ENCODE measurements around the gene RGS7BP.

The RGS7BP gene

GRCh38 chr5:64628901-64629300 is 123.1 kb downstream of the RGS7BP start:
- DNase-seq (ENCODE audit: insufficient read length, low spot score), result no peak
- FAIRE-seq, result no peak

GRCh38 chr5:64629841-64630240 is 124.0 kb downstream of the RGS7BP start:
- no peak for FAIRE-seq

GRCh38 chr5:64632251-64632650 is 126.4 kb downstream of the RGS7BP start:
- DNase-seq (ENCODE audit: insufficient read length, low spot score) (no peak), FAIRE-seq (no peak)

More at GRCh38 chr5:64629841-64630240, 124.0 kb downstream of the RGS7BP start:
- no peak for DNase-seq (ENCODE audit: insufficient read length, low spot score)

- FAIRE-seq (no peak), DNase-seq (ENCODE audit: insufficient read length, low spot score) (no peak)
These were observed 129.3 kb downstream of the RGS7BP start for GRCh38 chr5:64634997-64635686.

GRCh38 chr5:64637144-64637543 is 131.3 kb downstream of the RGS7BP start:
- FAIRE-seq (no peak), DNase-seq (ENCODE audit: insufficient read length, low spot score) (no peak)

- peak; percentile 7 for DNase-seq (ENCODE audit: insufficient read length, low spot score)
- no peak for FAIRE-seq
These were observed 132.1 kb downstream of the RGS7BP start for GRCh38 chr5:64637837-64638443.

GRCh38 chr5:64644831-64645230 is 139.0 kb downstream of the RGS7BP start:
- DNase-seq (ENCODE audit: insufficient read length, low spot score) (no peak), FAIRE-seq (no peak)

GRCh38 chr5:64646169-64646568 is 140.4 kb downstream of the RGS7BP start:
- peak; percentile 57 for FAIRE-seq

GRCh38 chr5:64649512-64649911 is 143.7 kb downstream of the RGS7BP start:
- no peak for FAIRE-seq
- no peak for DNase-seq (ENCODE audit: insufficient read length, low spot score)

More at GRCh38 chr5:64646169-64646568, 140.4 kb downstream of the RGS7BP start:
- DNase-seq (ENCODE audit: insufficient read length, low spot score), result no peak

- peak; percentile 23 for FAIRE-seq
- DNase-seq (ENCODE audit: insufficient read length, low spot score), result no peak
These were observed 148.1 kb downstream of the RGS7BP start for GRCh38 chr5:64653766-64654560.

GRCh38 chr5:64654561-64654938 is 148.7 kb downstream of the RGS7BP start:
- DNase-seq (ENCODE audit: insufficient read length, low spot score) (no peak), FAIRE-seq (no peak)

- FAIRE-seq (no peak), DNase-seq (ENCODE audit: insufficient read length, low spot score) (no peak)
These were observed 149.8 kb downstream of the RGS7BP start for GRCh38 chr5:64655596-64655995.

- FAIRE-seq (no peak), DNase-seq (ENCODE audit: insufficient read length, low spot score) (no peak)
These were observed 153.5 kb downstream of the RGS7BP start for GRCh38 chr5:64659289-64659688.
